DMS53 (cell line): Measurements from ENCODE around the gene ESYT1.
A peak's percentile ranks its signal among the peaks of the same experiment; 100 is the strongest.

Source experiments
- DNase-seq: peaks from one replicate; lab custom pipeline; 2025; lab: John Stamatoyannopoulos, UW

ESYT1 gene

DNA sequence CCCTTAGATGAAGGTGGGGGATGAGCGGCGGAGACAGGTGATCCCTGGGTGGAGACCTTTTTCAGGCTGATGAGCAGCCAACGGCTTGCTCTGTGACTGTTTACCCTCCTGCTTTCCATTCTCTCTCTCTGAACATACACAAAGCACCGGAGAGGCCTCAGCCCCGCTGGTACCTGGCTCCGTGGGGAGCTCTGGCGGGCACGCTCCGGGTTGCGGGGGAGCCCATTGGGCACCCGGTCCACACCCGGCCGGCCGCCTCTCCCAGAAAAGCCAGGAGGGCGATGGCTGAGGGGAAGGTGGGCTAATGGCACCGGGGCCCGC lies 60.7 kb downstream of the ESYT1 start:
- peak; percentile 50 for DNase-seq

DNA sequence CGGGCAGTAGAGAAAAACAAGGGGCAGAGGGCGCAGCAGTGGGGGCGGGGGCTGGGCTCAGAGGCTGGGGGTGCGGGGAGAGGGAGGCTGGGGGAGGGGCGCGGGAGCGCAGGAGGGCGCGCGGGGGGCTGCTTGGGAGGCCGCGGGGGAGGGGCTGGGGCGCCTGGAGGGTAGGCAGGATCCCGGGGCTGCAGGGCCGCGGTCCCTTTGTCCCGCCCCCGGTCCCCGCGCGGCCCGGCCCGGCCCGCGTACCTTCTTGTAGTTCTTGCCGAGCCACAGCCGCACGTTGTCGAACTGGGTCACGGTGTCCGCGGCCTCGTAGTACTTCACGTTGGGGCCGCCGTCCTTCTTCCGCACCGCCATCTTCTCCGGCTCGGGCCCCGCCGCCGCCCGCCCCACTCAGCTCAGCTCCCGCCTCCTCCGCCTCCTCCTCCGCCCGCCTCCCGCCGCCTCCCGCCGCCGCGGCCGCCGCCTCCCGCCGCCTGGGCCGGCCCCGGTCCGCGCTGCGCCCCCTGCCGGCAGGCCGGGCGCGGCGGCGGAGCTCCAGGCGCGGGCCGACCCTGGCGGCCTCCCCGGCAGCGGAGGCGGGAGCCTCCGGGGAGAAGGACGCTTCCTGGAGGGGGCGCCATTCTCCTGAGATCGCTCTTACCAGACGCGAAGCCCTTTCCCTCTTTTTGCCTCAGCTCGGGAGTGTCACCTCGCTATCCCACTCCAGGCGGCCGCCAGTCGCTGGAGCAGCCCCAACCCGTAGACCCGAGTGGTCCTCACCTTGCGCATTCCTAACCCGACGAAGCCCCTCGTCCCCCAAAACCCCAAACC lies 61.2 kb downstream of the ESYT1 start, which contains the start of gene SMARCC2:
TSS of gene SMARCC2 (minus strand) at position 385 of the 819 bp plus-strand sequence. CDS start at position 363, 22 bp downstream.
- DNase-seq, result peak; percentile 97

DNA sequence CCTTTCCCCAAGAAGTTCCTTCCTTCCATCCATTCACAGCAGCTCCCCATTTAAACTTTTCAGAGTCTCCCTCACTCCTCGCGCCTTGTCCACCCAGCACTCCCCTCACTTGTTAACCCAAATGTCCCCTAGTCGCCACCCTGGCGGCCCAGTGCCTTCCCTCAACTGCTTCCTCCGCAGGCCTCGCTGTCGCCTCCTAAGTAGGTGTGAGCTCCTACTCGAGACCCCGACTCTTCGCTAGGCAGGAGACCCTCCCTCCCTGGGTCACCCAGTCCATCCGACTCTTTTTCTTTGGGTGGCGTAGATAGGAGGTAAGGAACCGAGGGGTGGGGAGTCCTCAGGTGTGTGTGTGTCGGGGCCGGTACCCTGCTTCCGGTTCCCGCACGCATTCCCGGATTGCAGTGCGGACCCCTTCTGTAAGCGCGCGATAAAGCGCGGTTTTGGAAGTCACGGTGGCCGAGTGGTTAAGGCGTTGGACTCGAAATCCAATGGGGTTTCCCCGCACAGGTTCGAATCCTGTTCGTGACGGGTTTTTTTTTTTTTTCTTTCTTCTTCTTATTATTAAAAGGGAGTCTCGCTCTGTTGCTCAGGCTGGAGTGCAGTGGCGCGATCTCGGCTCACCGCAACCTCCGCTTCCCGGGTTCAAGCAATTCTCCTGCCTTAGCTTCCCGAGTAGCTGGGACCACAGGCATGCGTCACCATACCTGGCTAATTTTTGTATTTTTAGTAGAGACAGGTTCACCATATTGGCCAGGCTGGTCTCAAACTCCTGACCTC lies 62.0 kb downstream of the ESYT1 start:
- DNase-seq, result peak; percentile 92

DNA sequence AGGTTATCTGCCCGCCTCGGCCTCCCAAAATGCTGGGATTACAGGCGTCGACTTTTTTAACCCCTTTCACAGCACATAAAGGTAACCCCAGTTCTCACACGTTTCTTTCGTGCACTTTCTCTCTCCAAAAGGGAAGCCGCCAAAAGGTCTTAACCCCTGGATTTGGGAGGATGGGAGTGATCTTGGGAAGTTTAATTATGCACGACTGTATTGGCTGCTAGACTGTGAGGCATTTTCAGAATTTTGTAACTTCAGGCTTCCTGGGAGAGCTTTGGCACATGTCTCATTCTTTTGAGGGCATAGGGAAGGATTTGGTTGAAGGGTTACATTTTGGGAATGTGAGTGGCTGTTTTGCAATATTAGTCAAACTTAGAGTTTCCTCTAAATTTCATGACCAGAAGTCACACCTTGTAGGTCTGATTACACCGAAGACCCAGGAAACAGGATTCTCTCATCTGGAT lies 62.7 kb downstream of the ESYT1 start:
- DNase-seq, result peak; percentile 59

DNA sequence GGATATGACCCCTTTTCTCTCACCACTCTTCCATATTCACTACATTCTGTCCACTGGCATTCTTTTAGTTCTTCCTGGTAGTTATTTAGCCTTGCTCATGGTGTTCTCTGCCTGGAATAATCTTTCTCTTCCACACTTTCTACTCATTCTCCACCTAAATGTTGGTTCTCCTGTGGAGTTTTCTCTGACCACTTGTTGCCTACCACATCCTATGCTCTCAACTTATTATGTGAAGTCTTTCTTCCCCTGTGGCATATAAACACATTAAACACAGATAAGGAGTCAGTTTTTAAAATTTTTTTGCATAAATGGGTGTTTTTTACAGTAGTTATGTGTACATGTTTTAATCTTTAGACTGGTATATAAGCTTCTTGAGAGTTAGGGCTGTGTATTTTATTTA lies 64.5 kb downstream of the ESYT1 start:
- DNase-seq, result no peak

DNA sequence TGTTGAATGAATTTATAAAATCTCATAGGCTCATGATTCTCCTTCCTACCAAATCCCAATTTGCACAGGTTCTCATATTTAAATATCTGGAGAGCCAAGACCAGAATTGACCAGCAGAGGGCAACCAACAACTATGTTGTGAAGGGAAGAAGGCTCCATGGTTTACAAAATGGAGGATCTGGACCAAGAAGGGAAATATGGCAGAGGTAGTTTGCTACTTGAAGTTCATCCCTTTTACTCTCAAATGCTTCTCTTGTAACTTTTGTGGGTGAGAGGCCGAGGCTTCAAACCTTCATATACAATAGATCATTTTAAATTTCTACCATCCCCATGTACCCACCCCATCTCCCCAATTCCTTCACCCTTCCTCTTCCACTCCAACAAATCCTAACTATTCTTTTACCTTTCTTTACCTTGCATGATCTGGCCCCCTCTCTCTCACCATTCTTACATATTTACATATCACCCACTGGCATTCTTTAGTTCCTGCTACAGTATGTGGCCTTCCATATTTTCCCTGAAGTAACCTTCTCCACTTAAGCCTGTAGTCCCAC lies 65.0 kb downstream of the ESYT1 start:
- DNase-seq, result peak; percentile 94
